Activated CD4-positive, alpha-beta T cell treated with anti-CD3 and anti-CD28 coated beads, Interleukin-2, Interleukin-4, amounts not matched to agents 100 ng/mL and 50 ng/mL, durations not matched to agents 16 hours and 8 hours (primary cell): ENCODE results near the gene MTO1.
"Not testable (repeated sequence)": the region's sequence is repeated elsewhere in the genome, so short reads cannot be mapped to it uniquely, and the experiment has no call there.

Experiments used
- DNase-seq: peaks from one replicate; pipeline ENCODE4 v3.0.0-alpha.2; 2020; ENCODE audit warnings: low spot score

Gene MTO1

GRCh38 chr6:73532293-73532692, 70.8 kb downstream of the MTO1 start:
- no peak for DNase-seq

GRCh38 chr6:73534628-73535027, 73.1 kb downstream of the MTO1 start:
- DNase-seq = no peak

GRCh38 chr6:73537677-73538076, 76.1 kb downstream of the MTO1 start:
- no peak for DNase-seq

- no peak for DNase-seq
These were observed 76.7 kb downstream of the MTO1 start for GRCh38 chr6:73538116-73538779.

GRCh38 chr6:73542481-73542880, 80.9 kb downstream of the MTO1 start:
- not testable (repeated sequence) for DNase-seq

GRCh38 chr6:73542891-73543290, 81.4 kb downstream of the MTO1 start:
- no peak for DNase-seq

- no peak for DNase-seq
These were observed 85.5 kb downstream of the MTO1 start for GRCh38 chr6:73547036-73547435.

GRCh38 chr6:73548458-73549446, 87.2 kb downstream of the MTO1 start:
- no peak for DNase-seq

GRCh38 chr6:73551115-73551514, 89.6 kb downstream of the MTO1 start:
- not testable (repeated sequence) for DNase-seq

GRCh38 chr6:73555380-73555949, 93.9 kb downstream of the MTO1 start:
- not testable (repeated sequence) for DNase-seq

GRCh38 chr6:73556836-73557235, 95.3 kb downstream of the MTO1 start:
- DNase-seq = no peak
